D341Med (cell line): ENCODE results near the gene MARCO.
"Not testable (repeated sequence)": the region's sequence is repeated elsewhere in the genome, so short reads cannot be mapped to it uniquely, and the experiment has no call there.

ENCODE experiments used
- DNase-seq: peaks from one replicate; pipeline ENCODE4 v3.0.0; 2012; ENCODE audit warnings: low spot score

MARCO gene

DNA sequence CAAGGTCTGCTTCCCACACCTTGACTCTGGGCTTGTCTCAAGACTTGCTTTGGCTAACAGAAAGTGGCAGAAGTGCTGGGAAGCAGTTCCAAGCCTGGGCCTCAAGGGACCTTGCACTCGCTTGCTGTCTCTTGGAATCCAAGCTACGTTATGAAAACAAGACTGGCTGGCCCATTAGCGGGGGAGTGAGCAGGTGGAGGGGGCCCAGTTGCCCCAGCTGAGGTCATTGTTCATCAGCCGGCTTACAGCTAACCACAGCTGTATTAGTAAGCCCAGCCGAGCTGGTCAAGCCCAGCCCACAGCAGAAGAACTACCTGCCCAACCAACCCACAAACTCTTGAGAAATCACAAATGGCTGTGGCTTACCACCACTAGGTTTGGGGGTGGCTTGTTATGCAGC is 63.1 kb downstream of the MARCO start:
- no peak for DNase-seq

DNA sequence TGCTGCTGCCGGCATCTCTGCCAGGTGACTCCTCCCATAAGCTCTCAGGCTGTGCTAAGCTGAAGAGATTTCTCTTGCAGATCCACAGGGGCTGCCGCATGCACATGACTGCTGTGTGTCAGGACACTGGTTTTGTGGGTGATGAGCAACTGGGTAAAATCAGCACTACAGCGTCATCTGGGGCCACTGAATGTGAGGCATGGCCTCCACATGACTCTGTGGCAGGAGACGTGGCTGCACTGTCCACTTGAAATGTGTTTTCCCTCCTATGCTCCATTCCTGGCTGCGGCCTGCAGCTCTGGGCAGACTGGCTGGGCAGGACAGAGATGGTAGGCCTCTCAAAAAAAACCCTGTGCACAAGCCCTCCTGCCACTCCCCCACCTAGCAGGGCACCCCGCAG is 63.6 kb downstream of the MARCO start:
- no peak for DNase-seq

DNA sequence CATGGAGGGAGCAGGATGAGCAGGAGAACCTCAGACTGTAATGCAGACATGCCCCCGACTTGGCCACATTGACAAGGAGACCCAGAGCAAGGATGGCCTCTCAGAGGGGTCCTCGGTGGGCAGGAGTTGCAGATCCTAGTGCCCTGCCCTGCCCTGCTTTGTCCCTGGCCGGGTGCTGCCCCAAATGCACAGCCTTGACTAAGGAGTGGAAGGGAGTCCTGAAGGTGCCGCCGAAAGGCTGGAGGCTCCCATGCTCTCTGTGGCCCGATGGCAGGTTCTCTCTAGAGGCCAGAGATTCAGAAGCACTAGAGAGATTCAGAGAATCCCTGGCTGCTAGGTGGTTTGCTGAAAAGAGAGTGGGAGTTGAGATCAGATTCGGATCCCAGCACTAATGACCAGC is 64.4 kb downstream of the MARCO start:
- DNase-seq: no peak

DNA sequence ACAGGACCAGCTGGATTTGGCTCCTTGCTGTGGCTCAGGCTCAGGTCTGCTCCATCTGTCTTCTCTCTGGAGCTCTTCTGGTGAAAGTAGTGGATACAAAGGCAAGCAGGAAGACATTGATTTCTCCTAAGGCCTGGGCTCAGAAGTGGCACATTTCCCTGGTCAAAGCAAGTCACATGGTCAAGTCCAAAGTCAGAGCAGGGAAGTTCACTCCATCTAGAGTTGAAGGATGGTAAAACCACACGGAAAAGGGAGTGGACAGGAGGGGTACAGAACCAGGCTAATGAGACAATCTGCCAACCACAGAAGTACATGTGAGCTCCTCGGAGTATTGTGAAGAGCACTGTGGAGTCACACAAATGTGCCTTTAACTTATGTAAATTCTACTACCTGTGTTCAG is 66.1 kb downstream of the MARCO start:
- no peak for DNase-seq

DNA sequence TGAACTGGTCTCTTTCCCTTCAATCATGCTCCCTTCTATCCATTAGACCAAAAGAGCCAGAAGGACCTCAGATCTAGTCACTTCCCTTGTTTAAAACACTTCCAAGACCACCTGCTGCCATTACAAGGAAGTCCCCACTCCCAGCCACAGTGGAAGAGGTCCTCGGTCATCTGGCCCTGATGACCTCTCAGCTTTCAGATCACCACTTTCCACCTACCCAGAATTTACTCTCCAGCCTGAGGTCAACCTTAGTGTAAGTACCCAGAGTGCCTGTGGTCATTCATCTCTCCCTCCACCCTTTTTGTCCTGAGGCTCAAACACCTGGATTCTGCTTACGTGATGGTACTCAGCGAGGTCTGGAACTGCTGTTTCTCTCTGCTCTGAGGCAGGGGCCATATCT is 67.1 kb downstream of the MARCO start:
- DNase-seq: no peak

DNA sequence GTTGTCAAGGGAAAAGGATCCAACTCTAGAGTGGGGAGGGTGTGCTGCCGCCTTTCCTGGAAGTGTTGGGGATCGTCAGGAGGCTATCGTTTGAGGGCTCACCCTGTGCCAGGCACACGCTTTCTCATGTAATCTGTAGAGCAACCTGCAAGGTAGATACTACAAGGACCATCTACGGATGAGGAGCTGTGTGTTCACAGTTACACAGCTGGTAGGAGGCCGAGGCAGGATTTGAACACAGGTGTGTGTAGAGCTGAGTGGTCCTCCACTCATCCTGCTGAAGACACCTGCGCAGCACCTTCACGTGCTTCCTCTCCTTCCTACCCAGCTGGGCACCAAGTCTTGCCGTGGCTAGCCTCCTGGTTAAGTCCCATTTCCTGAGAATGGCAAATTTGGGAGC is 68.3 kb downstream of the MARCO start:
- DNase-seq: no peak

DNA sequence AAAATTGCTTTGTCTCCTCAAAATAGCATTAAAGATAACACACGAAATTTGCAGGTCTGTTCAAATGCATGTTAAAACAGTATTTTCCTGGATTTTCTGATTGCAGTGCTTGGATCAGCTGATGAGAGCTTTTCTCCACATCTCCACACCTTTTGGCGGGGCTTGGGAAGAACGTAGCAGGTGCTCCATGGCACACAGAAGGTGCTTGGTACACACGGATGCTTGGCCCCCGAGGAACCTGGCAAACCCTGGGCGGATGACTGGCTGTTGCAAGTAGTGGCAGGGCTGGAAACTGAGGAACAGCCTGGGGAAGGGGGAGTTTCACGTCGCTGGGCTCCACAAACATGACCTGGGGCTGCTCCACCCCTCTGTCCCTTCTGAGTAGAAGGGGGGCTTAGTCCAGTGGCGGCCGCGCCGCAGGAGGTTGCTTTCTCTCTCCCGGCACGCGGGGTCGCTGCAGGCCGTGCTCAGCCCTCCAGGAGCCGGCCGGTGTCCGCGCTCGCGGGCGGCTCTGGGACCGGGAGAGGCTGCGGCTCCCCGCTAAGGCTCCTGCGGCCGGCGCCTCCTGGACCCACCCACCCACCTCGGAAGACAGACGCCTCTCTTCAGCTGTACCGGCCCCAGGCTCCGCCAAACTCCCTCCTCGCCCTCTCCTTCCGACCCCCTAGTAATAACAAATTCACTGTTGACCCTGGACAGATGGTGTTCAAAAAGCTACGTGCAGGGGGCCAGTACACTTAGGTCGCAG is 69.3 kb downstream of the MARCO start:
- peak; percentile 85 for DNase-seq

DNA sequence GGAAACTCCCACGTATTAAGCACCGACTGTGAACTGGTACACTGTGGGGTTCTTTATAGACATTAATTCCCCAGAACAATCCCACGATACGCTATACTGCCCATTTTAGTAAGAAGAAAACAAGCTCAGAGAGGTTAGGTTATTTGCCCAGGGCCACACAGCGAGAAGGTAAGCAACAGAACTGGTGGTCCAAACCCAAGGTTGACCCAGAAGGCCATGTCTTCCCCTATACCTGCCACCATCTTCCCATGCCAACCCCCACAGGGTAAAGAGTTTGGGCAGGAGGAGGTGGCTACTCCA is 69.9 kb downstream of the MARCO start:
- no peak for DNase-seq

DNA sequence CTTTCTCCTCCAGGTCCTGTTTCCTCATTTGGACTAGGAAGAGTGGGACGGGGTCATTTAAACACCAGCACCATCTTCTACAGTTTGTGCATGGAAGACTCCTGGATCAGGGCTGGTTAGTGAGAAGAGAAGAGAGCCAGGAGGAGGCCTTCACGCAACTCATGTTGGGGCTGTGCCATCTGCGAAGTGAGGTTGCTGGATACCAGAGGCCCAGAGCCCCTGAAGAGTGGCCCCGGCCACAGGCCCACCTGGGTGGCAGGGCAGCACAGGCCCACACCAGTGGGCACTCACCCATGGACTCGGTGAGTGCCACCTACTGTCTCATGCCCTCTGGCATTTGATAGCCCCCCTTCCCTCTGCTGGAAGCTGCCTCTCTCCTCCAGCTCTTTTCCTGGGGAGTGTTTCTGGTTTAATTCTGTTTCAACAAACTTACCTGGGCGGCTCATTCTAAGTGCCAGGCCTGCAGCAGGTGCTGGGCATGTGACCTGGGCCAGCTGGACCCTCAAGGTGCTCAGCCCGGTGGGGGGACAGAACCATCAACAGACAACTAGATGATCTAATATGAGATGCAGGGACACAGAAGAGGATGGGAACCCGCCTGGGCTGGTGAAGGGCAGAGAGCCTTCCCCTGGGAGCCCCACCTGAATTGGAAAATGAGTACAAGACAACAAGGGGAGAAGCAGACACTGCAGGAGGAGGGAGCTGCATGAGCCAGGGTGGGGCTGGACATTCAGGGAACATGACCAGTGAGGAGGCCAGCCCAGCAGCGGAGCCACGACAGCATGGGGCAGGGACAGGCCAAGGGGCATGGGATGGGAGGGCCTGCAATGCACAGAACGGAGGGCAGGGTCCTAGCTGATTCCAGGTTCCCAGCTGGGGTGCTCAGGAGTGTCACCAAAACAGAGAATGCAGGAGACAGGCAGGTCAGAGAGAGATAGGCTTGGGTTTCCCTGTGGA is 70.6 kb downstream of the MARCO start:
- DNase-seq: no peak

DNA sequence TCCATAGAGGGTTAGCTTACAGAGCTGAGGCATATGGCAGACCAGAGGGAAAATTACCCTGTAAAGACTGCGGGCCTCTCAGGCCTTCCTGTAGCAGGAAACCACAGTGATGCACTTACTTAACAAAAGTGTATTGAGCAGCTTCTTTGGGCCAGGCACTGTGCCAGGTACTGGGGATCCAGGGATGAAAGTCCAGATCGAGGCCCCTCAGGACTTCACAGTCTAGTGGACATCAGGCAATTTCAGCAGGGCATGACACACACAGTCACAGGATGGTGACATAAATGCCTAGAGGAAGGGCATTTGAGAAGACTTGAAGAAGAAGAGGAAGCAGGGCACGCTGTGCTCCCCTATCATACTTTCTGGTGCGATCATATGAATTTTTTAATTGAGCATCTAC is 71.7 kb downstream of the MARCO start:
- DNase-seq: no peak

DNA sequence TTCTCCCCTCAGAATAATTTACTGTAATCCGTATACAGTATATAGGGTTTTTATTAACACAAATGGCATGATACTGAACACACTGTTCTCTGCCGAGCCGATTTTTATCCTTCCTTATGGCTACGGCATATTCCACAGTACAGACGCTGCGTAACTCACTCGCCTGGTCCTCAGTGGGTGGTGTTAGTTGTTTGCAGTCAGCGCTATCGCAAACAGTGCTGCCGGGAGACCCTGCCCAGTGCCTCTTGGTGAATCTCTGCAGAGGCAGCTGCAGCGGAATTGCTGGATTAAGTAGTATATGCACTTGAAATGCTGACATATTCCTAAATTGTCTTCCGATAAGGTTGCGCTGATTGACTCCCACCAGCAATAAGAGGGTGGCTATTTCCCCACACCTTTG is 73.9 kb downstream of the MARCO start:
- DNase-seq: no peak

DNA sequence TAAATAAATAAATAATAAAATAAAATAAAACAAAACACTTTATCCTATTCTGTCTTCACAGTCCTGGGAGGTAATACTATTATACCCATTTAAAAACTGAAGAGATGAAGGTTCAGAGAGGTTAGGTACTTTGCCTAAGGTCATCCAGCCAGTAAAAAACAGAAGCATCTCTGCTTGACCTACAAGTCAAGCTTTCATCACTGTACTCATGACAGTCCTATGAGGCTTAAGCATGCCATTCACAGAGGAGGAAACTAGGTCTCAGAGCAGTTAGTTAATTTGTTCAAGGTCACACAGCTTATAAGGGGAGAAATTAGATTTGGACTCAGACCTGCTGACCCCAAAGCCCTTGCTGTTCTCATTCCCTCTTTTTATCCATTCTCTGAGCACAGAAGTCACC is 77.5 kb downstream of the MARCO start:
- DNase-seq: no peak

DNA sequence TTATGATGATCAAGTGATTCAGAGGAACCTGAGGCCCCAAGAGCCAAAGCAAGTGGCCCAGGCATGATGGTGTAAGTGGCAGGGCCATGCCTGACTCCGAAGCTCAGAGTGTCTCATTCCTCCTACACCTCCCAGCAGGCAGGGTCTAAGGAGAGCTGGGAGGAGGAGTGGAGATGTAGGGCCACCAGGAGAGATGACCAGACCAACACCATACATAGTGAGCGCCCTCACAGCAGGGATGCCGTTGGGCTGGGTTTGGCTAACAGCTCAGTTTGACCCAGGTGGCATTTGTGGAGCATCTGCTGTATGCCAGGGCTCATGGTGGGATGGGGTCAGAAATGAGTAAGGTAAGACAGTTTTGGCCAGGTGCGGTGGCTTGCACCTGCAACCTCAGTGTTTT is 80.7 kb downstream of the MARCO start:
- DNase-seq: no peak

DNA sequence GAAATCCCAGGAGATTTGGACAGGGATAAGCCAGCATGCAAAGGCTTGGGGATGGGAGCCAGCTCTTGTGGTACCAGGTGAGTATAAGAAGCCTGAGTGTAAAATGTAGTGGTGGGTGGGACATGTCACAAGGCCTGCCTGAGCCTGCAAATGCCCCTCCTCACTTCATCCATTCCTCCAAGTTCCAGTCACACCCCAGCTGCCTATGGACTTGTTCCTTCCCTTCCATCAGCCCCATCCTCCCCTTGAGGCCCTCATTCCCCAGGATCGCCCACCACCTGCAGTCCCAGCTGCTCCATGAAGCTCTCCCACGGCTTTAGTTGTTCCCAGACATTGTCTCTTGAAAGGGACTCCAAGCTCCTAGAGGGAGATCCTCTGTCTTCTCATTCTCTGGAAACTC is 81.5 kb downstream of the MARCO start:
- DNase-seq: no peak

DNA sequence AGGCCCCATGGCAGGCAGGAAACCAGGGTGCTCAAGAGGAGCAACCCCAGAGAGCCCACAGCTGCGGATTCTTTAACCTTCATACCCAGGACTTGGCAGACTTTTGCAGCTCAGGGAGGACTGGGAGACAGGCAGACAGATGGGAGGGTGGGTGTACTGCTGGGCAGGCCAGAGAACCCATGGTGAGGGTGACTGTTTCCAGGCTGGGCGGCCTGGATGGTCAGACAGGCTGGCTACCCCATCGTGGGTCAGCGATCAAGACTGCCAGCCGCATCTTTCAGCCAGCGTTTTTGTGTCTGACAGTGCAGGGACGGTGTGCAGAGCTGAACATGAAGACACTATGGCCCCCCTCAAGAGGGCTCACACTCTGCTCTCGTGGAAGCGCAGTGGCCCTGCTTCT is 82.2 kb downstream of the MARCO start:
- DNase-seq: no peak

DNA sequence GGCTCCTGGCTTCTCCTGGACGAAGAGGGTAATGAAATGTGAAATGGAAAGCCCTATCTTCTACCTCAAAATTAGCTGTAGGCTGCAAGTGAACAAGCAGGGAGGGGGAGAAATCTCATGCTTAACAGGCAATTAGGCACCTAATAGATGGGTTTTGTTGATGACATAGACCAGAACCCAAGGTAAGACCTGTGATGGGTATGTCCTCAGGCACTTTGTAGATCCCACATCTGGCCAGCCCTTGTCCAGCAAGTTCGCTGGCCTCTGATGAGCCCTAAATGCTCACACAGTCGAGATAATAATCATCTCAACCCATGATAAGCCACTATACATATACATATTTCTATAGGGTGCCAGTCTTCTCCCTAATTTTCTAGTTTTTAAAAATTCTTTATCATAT is 82.6 kb downstream of the MARCO start:
- no peak for DNase-seq

DNA sequence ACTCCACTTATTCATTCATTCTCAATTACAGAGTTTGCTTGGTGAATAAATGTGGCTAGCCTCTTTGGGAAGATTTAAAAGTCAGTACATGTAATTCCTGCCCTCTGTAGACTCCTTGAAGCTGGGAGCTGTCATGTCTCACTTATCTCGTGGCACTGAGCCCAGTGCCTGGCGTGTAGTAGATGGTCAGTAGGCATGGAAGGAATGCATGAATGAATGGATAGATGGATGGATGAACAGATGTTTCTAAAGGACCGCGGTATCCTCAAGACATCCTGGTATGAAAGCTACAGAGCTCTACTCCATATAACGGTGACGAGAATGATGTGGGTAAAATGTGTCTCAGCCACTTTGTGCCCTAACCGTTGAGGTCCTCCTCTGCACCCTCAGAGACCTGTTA is 83.0 kb downstream of the MARCO start:
- no peak for DNase-seq

DNA sequence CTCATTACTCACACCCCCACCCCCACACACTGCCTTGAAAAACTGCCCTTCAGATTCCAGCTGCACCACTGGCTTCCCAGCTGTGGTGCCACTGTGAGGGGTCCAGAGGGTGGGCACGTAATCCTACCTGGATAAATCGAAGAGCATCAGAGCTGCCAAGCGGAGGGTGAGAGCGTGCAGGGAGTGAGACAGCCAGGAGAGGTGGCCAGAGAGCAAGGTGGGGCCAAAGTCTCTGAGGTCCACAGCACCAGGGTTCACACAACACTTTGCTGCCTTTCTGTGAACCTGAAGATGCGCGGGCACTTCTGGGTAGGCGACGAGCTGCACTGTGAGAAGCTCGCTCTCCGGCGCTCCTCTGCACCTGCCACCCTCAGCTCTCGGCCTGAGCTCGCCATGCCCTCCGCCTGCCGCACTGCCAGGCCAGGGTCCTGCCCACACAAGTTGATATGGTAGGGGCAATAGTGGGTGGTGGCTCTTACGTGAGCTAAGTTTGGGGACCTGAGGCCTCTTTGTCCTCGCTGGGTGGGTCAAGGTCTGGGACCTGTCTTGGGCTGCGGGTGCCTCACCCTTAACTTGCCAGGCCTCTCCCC is 83.9 kb downstream of the MARCO start:
- DNase-seq: no peak

DNA sequence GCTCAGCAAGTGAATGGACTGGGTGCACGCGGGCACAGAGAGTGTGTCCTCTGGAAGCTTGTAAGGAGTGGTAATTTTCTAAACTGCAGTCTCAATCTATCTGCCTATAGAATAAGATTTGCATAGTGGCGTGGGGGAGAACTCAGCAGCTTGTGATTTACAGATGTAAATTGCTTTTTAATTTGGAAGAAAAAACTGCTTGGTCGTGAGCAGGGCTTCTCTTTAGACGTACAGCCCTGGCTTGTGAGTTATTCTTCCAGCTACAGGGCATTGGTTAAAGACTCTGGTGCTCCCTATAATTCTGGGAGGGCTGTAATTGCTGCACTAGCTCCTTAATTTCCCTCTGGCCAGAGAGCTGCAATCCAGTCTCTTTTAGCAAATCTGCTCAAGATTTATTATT is 84.9 kb downstream of the MARCO start:
- no peak for DNase-seq

DNA sequence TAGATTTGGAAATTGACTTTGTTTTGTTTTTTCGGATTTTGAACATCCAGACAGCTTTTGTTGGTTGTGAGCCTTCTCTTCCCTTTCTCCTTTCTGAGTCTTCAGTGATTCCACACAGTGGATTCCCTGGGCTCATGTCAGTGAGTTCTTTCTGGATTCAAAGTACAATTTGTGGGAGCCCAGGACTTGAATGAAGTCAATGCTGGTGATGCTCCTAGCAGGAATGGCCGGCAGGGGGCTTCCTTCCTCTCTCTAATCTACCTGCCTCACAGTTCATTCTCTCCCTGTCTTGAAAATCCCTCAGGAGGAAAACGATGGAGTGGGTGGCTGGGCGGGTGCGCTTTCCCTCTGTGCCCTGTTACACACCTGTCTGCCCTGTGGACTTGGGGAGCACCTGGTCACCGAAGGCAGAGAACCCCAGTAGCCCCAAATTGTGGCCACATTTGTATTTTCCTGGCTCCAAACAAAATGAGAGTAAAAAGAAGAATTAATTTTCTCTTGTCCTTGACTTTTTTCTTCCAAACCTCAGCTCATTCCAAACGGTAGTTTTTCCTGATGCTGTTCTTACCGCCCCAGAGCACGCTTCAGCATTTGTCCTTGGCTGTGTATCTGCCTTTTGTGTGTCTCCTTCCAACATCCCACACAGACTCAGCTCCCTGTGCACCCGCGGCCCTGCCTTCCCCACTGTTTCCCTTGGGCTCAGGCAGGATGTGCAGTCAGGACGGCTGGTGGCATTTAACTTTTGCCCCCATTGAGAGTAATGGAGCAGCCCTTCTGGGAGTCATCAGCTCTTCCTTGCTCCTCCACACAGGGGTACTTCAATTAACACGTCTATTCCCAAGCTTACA is 86.6 kb downstream of the MARCO start:
- DNase-seq: peak; percentile 62

DNA sequence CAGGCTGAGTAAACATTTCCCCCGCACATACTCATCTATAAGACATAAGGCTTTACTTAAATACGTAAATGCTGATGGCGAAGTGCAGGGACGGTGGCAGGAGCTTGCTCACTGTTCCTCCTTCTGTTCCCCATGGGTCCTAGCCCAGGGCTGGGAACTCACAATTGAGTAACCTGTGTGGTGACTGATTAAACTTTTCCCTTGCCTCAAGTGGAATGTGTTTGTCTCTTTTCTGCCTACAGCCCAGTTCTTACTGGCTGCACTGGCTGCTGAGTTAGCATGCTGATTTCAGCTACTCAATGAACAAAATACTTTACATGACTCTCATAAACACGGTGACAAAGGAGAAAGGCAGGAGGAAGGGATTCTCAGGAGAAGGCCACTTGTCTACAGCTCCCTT is 87.3 kb downstream of the MARCO start:
- no peak for DNase-seq

DNA sequence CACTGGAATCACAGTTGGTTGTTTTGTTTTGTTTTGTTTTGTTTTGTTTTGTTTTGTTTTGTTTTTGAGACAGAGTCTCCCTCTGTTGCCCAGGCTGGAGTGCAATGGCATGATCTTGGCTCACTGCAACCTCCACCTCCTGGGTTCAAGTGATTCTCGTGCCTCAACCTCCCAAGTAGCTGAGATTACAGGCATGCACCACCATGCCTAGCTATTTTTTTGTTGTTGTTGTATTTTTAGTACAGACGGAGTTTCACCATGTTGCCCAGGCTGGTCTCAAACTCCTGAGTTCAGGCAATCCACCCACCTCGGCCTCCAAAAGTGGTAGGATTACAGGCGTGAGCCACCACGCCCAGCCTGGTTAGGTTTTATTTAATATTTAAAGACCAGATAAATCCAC is 95.9 kb downstream of the MARCO start:
- DNase-seq: not testable (repeated sequence)
